Stimulated activated CD4-positive, alpha-beta T cell treated with anti-CD3 and anti-CD28 coated beads, Interleukin-1b, Interleukin-23, amount 100 ng/mL, for 48 hours (primary cell): ENCODE data around the gene TMA7.
"Not testable (repeated sequence)": the region's sequence is repeated elsewhere in the genome, so short reads cannot be mapped to it uniquely, and the experiment has no call there.

Experiments
- DNase-seq: peaks from one replicate; pipeline ENCODE4 v3.0.0-alpha.2; 2020

Gene TMA7

DNA sequence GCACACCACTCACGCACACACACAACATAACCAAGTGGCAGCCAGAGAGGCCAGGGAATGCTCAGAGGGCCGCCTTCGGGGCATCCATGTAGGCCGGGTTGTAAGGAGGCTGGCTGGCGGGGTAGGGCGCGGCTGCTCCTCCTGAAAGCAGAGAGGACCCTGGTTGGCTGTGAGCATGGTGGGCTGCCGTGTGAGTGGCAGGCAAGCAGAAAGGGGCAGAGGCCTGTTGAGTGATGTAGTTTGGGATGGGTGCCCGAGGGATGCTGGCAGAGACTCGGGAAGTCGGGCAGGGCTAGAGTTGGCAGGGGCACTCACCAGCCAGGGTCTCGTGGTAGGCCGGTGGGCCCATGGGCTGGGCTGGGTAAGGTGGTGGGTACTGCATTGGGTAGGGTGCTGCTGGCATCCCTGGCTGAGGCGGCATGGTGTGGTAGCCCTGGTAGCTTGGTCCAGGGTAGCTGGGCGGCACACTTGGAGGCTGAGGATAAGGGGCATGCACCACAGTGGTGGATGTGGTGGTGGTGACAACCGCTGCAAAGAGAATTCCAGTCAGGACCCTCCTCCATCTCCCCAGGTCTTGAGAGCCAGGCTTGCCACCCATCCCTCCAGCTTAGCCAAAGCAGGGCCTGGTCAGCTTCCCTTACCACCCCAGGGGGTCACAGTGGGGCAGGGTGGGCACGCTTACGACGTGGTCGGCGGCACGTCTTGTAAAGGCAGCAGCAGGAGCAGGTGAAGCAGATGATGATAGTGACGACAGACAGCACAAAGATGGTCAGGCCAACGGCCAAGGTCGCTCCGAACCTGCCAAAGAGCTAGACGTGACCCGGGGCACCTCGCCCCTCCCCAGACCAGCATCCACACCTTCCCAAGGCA lies 29.2 kb downstream of the TMA7 start:
- DNase-seq = no peak

DNA sequence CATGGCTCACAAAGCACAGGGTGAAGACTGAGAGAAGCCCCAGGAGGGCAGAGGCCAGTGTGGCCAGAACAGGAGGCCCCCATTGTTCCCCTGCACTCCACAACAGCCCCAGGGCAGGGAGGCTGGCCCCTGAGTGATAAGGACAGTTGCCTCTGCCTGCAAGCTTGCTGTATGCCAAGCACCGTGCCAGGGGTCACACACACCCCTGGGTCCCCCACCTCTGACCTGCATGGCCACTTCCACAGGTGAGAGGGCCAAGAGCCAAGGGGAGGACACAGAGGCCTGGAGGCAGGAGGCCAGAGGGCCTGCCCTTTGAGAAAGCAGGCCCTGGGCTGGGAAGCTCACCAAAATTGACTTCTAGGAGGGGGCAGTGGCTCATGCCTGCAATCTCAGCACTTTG lies 30.2 kb downstream of the TMA7 start:
- DNase-seq = no peak

DNA sequence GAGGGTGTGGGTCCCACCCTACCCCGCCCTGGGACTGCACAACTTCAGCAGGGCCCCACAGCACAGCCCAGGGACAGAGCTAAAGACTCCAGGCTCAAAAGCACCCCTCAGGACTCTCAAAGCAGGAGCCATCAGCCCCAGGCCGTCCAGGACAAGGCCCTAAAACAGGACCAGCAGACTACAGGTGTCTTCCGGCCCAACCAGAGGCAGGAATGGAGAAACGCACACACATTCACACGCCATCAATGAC lies 32.5 kb downstream of the TMA7 start:
- no peak for DNase-seq

GRCh38 chr3:48472923-48473616 lies 33.0 kb downstream of the TMA7 start:
- DNase-seq = peak; percentile 97

DNA sequence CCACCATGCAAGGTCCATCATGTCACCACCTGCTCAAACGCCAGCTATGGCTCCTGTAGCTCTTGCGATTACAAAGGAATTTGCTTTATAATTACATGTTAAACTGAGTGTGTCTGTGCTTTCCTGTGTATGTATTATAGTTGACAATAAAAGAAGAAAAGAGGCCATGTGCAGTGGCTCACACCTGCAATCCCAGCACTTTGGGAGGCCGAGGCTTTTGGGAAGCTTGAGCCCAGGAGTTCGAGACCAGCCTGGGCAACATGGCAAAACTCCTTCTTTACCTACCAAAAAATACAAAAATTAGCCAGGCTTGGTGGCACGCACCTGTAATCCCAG lies 33.5 kb downstream of the TMA7 start:
- DNase-seq = no peak

- DNase-seq = not testable (repeated sequence)
These were observed 34.0 kb downstream of the TMA7 start for GRCh38 chr3:48474031-48474430.

- no peak for DNase-seq
These were observed 34.6 kb downstream of the TMA7 start for GRCh38 chr3:48474619-48475018.

DNA sequence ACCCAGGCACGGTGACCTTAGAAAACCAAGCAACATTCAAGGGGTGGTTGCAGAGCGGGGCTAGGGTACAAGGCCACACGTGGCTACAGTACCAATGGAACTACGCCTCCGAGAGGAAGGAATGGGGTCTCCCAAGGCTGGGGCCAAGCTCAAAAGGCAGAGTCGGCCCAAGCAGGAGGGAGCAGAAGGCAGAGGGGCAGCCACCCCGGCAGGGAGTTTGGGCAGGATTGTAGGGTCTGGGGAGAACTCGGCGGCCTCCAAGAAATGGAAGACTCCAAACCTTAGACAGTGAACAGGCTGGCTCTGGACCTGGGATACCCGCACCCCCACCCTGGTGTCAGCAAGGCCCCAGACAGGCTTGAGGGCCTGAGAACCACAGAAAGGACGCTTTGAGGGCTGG lies 35.1 kb downstream of the TMA7 start:
- no peak for DNase-seq

- DNase-seq = no peak
These were observed 36.5 kb downstream of the TMA7 start for GRCh38 chr3:48476426-48477053.

- no peak for DNase-seq
These were observed 38.0 kb downstream of the TMA7 start for GRCh38 chr3:48477959-48478520.

DNA sequence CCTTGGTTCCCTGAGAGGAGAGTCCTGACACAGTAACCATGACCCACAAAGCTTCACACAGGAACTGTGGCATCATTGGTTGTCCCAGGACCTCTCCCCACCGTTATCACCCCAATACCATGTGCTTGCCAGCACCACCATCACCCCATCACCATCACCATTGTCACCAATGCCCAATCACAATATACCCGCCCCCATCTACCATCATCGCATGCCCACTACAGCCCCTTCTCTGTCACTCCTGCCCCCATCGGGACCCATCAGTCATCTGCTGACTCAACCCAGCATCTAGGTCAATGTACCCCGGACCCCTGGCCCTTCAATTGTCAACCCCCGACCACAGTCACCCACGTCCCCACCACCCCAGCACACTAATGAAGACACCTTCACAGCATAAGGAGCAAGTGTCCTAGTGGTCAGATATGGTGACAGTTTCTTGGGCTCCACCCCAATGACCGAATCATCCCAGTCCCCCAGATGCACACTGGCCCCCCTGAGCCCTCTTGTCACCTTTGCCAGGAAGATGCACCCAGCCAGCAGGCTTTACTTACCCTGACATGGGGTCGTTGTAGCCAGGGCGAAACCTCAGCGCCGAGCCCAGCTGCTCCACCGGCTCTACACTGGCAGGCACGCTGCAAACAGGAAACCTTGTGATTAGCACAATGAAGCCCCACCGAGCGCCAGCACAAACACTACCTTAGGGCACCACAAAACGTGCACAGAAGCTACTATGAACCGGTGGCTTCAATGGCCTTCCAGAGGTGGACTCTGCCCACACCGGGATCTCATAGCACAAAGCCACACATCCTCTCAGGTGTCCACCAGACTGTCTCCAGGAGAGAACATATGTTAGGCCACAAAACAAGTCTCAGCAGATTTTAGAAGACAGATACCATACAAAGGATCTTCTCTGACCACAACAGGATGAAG lies 38.8 kb downstream of the TMA7 start:
- no peak for DNase-seq

DNA sequence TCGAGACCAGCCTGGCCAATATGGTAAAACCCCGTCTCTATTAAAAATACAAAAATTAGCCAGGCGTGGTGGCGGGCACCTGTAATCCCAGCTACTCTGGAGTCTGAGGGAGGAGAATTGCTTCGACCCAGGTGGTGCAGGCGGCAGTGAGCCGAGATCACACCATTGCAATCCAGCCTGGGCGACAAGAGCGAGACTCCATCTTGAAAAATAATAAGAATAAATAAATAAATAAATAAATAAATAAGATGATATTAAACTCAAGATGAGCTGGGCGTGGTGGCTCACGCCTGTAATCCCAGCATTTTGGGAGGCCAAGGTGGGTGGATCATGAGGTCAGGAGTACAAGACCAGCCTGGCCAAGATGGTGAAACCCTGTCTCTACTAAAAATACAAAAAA lies 40.8 kb downstream of the TMA7 start:
- not testable (repeated sequence) for DNase-seq

- DNase-seq = not testable (repeated sequence)
These were observed 42.8 kb downstream of the TMA7 start for GRCh38 chr3:48482822-48483221.

DNA sequence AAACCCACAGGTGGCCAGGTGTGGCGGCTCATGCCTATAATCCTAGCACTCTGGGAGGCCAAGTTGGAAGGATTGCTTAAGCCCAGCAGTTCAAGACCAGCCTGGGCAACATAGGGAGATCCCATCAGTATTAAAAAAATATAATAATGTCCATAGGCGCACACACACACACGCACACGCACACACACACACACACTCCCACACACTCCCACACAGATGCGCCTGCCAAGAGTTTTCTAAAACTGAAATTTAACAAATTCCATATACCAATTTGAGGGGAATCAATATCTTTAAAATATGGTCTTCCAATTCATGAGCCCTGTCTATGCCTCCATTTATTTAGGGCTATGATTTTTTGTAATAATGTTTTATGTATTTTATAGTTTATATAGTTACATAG lies 46.9 kb downstream of the TMA7 start:
- no peak for DNase-seq

- no peak for DNase-seq
These were observed 52.6 kb downstream of the TMA7 start for GRCh38 chr3:48492461-48493202.

- no peak for DNase-seq
These were observed 53.1 kb downstream of the TMA7 start for GRCh38 chr3:48493203-48493501.
